Measurements from ENCODE around the gene PELI3. TPM values are rescaled to one million over a fixed set of nuclear protein-coding genes. Genes with fewer than 3 reads are reported as not detected.

PELI3 gene
- total and polyA plus RNA-seq, 8 donors: 3.0 to 19.9 (median 7.0) TPM

- Histone ChIP-seq H3K27me3 (no peaks in the 10 kb centered on the region), H3K9me3 (no peaks in the 10 kb centered on the region), H3K4me1 (peaks cover 0 to 5% (median 0%) of the 10 kb centered on the region in 3 donors), H3K4me3 (no peak overlapping the region), H3K36me3 (no peaks in the 10 kb centered on the region), H3K27ac (no peak overlapping the region)
- no peak for TF ChIP-seq CTCF (IDR thresholded peaks at IDR 0.05)
- FAIRE-seq (no peak), ATAC-seq (no peak), DNase-seq (no peak)
- 68 to 80% methylated on average over 6 of the region's 6 CpGs for WGBS, 2 donors
- intact Hi-C loops (cut with DNase I): no loop called here
Measured at GRCh38 chr11:66468691-66469090, 2.0 kb downstream of the PELI3 start.

GRCh38 chr11:66469441-66469840, 2.7 kb downstream of the PELI3 start:
- no peak for ATAC-seq
- TF ChIP-seq CTCF (IDR thresholded peaks at IDR 0.05): no peak
- Histone ChIP-seq H3K9me3 (no peaks in the 10 kb centered on the region), H3K4me3 (no peak overlapping the region), H3K27me3 (no peaks in the 10 kb centered on the region), H3K4me1 (peaks cover 0 to 5% (median 0%) of the 10 kb centered on the region in 3 donors), H3K36me3 (no peaks in the 10 kb centered on the region), H3K27ac (no peak overlapping the region)
- intact Hi-C loops (cut with DNase I): no loop called here
- FAIRE-seq: no peak
- DNase-seq: no peak
- 89 to 100% methylated on average over 1 of the region's 1 CpG for WGBS, 2 donors

GRCh38 chr11:66470015-66470414, 3.3 kb downstream of the PELI3 start:
- Histone ChIP-seq H3K27ac (no peak overlapping the region), H3K27me3 (no peaks in the 10 kb centered on the region), H3K4me1 (peaks cover 0 to 5% (median 0%) of the 10 kb centered on the region in 3 donors), H3K9me3 (no peaks in the 10 kb centered on the region), H3K4me3 (no peak overlapping the region), H3K36me3 (no peaks in the 10 kb centered on the region)
- DNase-seq (no peak), ATAC-seq (no peak), FAIRE-seq (no peak)
- WGBS, 2 donors: 87 to 88% methylated on average over 3 of the region's 3 CpGs
- TF ChIP-seq CTCF (IDR thresholded peaks at IDR 0.05): no peak
- intact Hi-C loops (cut with DNase I): no loop called here

GRCh38 chr11:66471142-66471541, 4.4 kb downstream of the PELI3 start:
- ATAC-seq: no peak
- intact Hi-C loops (cut with DNase I): no loop called here
- TF ChIP-seq CTCF (IDR thresholded peaks at IDR 0.05): no peak
- H3K27me3 ChIP-seq: no peaks in the 10 kb centered on the region
- H3K36me3 ChIP-seq: no peaks in the 10 kb centered on the region
- peaks cover 0 to 5% (median 0%) of the 10 kb centered on the region in 3 donors for H3K4me1 ChIP-seq
- no peak for DNase-seq
- no peak overlapping the region for H3K4me3 ChIP-seq
- 94% methylated on average over 16 of the region's 16 CpGs for WGBS, 2 donors
- H3K27ac ChIP-seq: no peak overlapping the region
- no peaks in the 10 kb centered on the region for H3K9me3 ChIP-seq
- FAIRE-seq: no peak

GRCh38 chr11:66472054-66472453, 5.3 kb downstream of the PELI3 start:
- H3K4me3 ChIP-seq: no peak overlapping the region
- FAIRE-seq (no peak), DNase-seq (no peak), ATAC-seq (no peak)
- H3K36me3 ChIP-seq: no peaks in the 10 kb centered on the region
- no peak overlapping the region for H3K27ac ChIP-seq
- 92% methylated on average over 9 of the region's 9 CpGs for WGBS, 2 donors
- intact Hi-C loops (cut with DNase I): no loop called here
- peaks cover 0 to 5% (median 0%) of the 10 kb centered on the region in 3 donors for H3K4me1 ChIP-seq
- no peak for TF ChIP-seq CTCF (IDR thresholded peaks at IDR 0.05)
- H3K9me3 ChIP-seq: no peaks in the 10 kb centered on the region
- no peaks in the 10 kb centered on the region for H3K27me3 ChIP-seq
